GM18868 (cell line): Measurements from ENCODE around the gene CFHR5.
"Not testable (repeated sequence)": the region's sequence is repeated elsewhere in the genome, so short reads cannot be mapped to it uniquely, and the experiment has no call there.

ENCODE experiments used
- ATAC-seq: cut with Tn5 transposase; IDR thresholded peaks from one replicate; pipeline ENCODE4 v1.9.1; 2021; ENCODE audit warnings: mild to moderate bottlenecking, moderate library complexity; ENCODE audit not compliant: unreplicated experiment

Gene CFHR5

GRCh38 chr1:197017558-197018146 lies 40.3 kb downstream of the CFHR5 start:
- no peak for ATAC-seq

GRCh38 chr1:197021716-197022115 lies 44.4 kb downstream of the CFHR5 start:
- ATAC-seq: no peak

GRCh38 chr1:197024460-197024859 lies 47.1 kb downstream of the CFHR5 start:
- no peak for ATAC-seq

- ATAC-seq: no peak
Measured at GRCh38 chr1:197027359-197027758, 50.0 kb downstream of the CFHR5 start.

GRCh38 chr1:197029749-197030148 lies 52.4 kb downstream of the CFHR5 start:
- ATAC-seq: no peak

GRCh38 chr1:197034631-197035339 lies 57.4 kb downstream of the CFHR5 start:
- ATAC-seq: not testable (repeated sequence)

- no peak for ATAC-seq
Measured at GRCh38 chr1:197036861-197037260, 59.5 kb downstream of the CFHR5 start.

GRCh38 chr1:197041486-197042353 lies 64.4 kb downstream of the CFHR5 start:
- peak; percentile 88 for ATAC-seq

GRCh38 chr1:197042676-197043341 lies 65.5 kb downstream of the CFHR5 start:
- no peak for ATAC-seq

GRCh38 chr1:197049100-197049499 lies 71.7 kb downstream of the CFHR5 start:
- ATAC-seq: no peak
